Type B pancreatic cell (in vitro differentiated cells): ENCODE measurements around the gene DGKI. TPM values are rescaled to one million over a fixed set of nuclear protein-coding genes. Genes with fewer than 3 reads are reported as not detected.

Experiments
- DNase-seq: peaks from one replicate; pipeline ENCODE4 v3.0.0; 2021; ENCODE audit warnings: mixed read lengths; ENCODE audit not compliant: unreplicated experiment; ENCODE audit errors: extremely low spot score
- H3K27ac Mint-ChIP-seq: 2 replicates; pipeline ENCODE4 v1.8.0; 2021; ENCODE audit warnings: mild to moderate bottlenecking, mixed read lengths
- H3K27me3 Mint-ChIP-seq: 2 replicates; pipeline ENCODE4 v1.8.0; 2021; ENCODE audit warnings: mixed read lengths
- H3K36me3 Mint-ChIP-seq: 2 replicates; pipeline ENCODE4 v1.8.0; 2021; ENCODE audit warnings: mixed read lengths
- H3K4me1 Mint-ChIP-seq: one replicate; pipeline ENCODE4 v1.8.0; 2021; ENCODE audit warnings: mixed read lengths; ENCODE audit not compliant: unreplicated experiment
- H3K4me3 Mint-ChIP-seq: 2 replicates; pipeline ENCODE4 v1.8.0; 2021; ENCODE audit warnings: mild to moderate bottlenecking, mixed read lengths
- H3K9me3 Mint-ChIP-seq: 2 replicates; pipeline ENCODE4 v1.8.0; 2021; ENCODE audit warnings: mixed read lengths
- total RNA-seq: library from RNA; stranded (reverse); gene quantifications from 2 replicates; pipeline ENCODE4 v1.2.1, GENCODE V29; 2021; ENCODE audit warnings: low replicate concordance
- TF ChIP-seq, protein P1 (sequence below): fragments of 200-600 bp; sonication (generic); conservative IDR thresholded peaks from 2 replicates; pipeline ENCODE4 v1.5.0; 2021; ENCODE audit warnings: antibody characterized with exemption, mild to moderate bottlenecking

DGKI gene
- total RNA-seq, 1 donor from 2014 or later, result 2.8 TPM

GRCh38 chr7:137810248-137810647, 36.5 kb downstream of the DGKI start:
- Mint-ChIP-seq H3K27ac (no peak overlapping the region), H3K4me3 (no peak overlapping the region), H3K4me1 (no peaks in the 10 kb centered on the region), H3K9me3 (no peaks in the 10 kb centered on the region), H3K27me3 (no peaks in the 10 kb centered on the region), H3K36me3 (no peaks in the 10 kb centered on the region)
- no peak for DNase-seq
- TF ChIP-seq, protein P1, sequence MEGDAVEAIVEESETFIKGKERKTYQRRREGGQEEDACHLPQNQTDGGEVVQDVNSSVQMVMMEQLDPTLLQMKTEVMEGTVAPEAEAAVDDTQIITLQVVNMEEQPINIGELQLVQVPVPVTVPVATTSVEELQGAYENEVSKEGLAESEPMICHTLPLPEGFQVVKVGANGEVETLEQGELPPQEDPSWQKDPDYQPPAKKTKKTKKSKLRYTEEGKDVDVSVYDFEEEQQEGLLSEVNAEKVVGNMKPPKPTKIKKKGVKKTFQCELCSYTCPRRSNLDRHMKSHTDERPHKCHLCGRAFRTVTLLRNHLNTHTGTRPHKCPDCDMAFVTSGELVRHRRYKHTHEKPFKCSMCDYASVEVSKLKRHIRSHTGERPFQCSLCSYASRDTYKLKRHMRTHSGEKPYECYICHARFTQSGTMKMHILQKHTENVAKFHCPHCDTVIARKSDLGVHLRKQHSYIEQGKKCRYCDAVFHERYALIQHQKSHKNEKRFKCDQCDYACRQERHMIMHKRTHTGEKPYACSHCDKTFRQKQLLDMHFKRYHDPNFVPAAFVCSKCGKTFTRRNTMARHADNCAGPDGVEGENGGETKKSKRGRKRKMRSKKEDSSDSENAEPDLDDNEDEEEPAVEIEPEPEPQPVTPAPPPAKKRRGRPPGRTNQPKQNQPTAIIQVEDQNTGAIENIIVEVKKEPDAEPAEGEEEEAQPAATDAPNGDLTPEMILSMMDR, result no peak

- H3K27me3 Mint-ChIP-seq, result no peaks in the 10 kb centered on the region
- H3K4me1 Mint-ChIP-seq, result no peaks in the 10 kb centered on the region
- H3K4me3 Mint-ChIP-seq, result no peak overlapping the region
- TF ChIP-seq, protein P1, result no peak
- H3K27ac Mint-ChIP-seq, result no peak overlapping the region
- no peak for DNase-seq
- H3K36me3 Mint-ChIP-seq, result no peaks in the 10 kb centered on the region
- H3K9me3 Mint-ChIP-seq, result peaks cover 4% of the 10 kb centered on the region
Measured at GRCh38 chr7:137804836-137805235, 41.9 kb downstream of the DGKI start.

- Mint-ChIP-seq H3K36me3 (no peaks in the 10 kb centered on the region), H3K4me1 (no peaks in the 10 kb centered on the region), H3K4me3 (no peak overlapping the region), H3K9me3 (peaks cover 4% of the 10 kb centered on the region), H3K27ac (no peak overlapping the region), H3K27me3 (no peaks in the 10 kb centered on the region)
- DNase-seq, result no peak
- TF ChIP-seq, protein P1, result no peak
Measured at GRCh38 chr7:137801491-137801890, 45.3 kb downstream of the DGKI start.

DNA sequence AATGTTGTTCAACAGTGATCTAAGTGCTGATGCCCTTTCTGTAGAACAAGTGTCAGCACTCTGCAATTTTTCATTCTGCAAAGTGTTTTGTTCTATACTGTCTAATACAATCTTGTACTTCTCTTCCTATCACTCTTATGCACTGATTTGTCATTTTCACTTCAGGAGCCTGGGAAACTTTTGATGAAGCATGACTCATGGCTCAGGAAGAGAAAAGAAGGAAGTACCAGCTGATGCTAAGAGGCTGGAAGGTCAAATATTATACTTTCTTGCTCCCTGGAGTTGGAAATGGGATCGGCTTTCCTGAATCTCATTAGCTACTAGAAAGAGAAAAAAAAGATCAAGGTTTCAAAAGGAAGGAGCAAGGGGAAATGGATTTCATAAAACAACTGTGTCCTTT, 45.8 kb downstream of the DGKI start:
- DNase-seq, result no peak
- Mint-ChIP-seq H3K4me3 (no peak overlapping the region), H3K4me1 (no peaks in the 10 kb centered on the region), H3K9me3 (peaks cover 4% of the 10 kb centered on the region), H3K27me3 (no peaks in the 10 kb centered on the region), H3K27ac (no peak overlapping the region), H3K36me3 (no peaks in the 10 kb centered on the region)
- TF ChIP-seq, protein P1, result no peak

- TF ChIP-seq, protein P1, result no peak
- H3K27me3 Mint-ChIP-seq, result no peaks in the 10 kb centered on the region
- peaks cover 4% of the 10 kb centered on the region for H3K9me3 Mint-ChIP-seq
- no peak overlapping the region for H3K27ac Mint-ChIP-seq
- no peaks in the 10 kb centered on the region for H3K4me1 Mint-ChIP-seq
- DNase-seq, result no peak
- H3K36me3 Mint-ChIP-seq, result no peaks in the 10 kb centered on the region
- H3K4me3 Mint-ChIP-seq, result no peak overlapping the region
Measured at GRCh38 chr7:137798073-137798763, 48.6 kb downstream of the DGKI start.
